NCI-H1436 (cell line): Measurements from ENCODE around the gene ZNF518A.

Source experiments
- DNase-seq: peaks from one replicate; lab custom pipeline; 2025; lab: John Stamatoyannopoulos, UW

Gene ZNF518A

DNA sequence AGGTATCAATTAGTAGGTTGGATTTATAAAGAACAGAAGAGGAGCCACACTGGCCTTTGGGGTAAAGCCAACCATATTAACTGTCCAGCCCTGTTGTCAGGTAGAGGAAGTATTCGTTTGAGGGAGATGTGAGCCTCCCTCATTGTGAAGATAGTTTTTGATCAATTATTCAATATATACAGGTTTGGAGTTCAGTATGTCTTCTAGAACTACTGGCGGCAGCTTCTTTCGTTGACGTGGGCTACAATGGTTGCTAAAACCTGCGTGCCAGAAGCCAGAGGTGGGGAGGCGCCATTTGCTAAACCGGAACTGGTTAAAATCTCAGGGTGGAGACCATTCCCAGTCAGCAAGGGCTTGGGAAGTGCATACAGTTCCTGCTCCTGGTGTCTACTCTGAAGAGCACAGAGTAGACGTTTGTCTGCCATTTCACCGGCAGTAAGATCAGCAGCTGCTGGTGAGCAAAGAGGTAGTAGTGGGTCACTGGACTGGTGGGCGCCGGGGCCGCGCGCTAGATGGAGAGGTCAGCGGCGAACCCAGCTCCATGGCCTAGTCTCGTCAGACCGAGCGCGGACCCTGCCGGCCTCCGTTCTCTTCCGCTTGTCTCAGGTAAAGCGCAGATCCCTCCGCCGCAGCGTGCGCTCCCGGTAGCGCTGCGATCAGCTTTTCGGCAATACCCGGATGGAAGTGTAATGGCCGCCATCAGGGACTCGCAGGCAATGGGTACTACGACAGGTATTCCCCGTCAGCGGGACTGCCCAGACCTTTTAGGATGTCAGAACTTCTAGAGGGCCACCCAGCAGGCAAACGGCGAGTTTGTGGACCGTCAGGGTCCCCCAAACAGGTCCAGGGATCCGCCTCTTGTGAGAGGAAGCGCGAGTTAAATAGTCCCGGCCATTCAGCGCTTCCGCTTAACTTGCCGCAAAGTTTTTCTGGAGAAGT, at the start of gene ZNF518A:
Gene ZNF518A, plus strand, starts transcription at position 911 of the 939 bp plus-strand sequence. CDS start 26,026 bp downstream, outside the sequence.
- peak; percentile 93 for DNase-seq

DNA sequence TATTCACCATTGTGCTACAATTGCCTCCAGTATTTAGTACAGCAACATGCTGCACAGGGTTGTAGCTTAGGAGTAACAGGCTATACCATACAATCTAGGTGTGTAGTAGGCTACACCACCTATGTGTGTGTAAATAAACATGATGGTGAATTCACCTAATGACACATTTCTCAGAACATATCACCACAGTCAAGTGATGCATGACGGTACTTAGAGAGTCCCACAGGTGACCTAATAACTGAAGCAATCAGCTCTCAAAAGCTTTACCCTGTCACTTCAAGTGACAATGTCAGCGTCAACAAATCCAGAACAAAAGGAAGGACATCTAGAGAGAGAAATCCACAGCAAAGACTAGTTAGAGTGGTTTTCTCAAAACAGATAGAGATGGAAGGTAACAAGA, 47.9 kb upstream of the ZNF518A start:
- DNase-seq: no peak

- no peak for DNase-seq
Measured at GRCh38 chr10:96082748-96083147, 47.3 kb upstream of the ZNF518A start.

DNA sequence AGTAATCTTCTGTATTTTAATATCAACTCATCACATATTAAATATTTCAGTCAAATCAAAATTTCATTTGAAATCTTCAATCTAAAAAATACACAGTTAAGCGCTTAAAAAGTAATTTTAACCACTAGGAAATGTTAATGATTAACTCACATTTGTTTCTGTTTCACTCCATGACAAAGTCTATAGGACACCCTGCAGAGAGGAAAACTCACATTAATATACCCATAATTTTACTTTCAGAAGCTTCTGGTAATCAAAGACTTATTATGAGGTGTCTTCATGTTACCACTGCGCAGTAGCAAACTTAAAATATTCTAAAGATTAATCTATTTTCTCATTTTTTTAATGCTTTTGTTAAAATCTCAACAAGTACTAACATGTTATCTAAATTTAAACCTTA, 41.0 kb upstream of the ZNF518A start:
- DNase-seq: no peak

DNA sequence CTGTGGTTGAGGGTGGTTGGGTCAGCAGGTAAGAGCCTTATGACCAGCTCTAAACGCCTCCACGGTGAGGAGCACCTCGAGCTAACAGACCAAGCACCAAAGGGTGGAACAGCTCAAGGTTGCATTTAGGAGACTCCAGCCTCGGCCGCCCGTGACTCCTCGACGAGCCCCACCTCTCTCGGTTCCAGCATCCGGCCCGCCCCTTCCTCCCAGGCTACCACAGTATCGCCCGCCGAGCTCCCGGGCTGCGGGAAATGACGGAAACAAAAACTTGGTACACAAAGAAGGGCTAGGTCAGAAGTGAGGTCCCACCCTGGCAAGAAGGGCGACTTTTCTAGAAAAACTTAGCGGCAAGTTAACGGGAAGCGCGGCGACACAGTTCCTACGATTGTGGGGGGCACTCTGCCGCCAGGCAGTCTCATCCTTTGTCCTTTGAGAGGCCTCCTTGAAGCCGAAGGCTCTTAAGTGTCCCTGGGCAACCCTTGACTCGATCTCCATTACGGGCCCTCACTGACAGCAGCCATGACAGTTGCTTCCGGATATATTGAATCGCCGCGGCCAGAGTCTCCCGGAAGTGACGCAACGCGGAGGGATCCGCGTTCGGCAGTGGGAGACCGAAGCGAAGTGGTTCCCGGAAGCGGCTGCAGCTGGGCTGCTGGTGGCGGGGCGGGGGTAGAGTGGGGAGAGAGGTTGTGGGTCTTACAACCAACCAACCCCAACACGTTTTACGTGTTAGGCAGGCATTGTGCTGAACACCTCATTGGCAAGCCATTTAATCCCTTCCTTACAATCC, 40.2 kb upstream of the ZNF518A start:
- peak; percentile 91 for DNase-seq

- no peak for DNase-seq
Measured at GRCh38 chr10:96090463-96090800, 39.7 kb upstream of the ZNF518A start.

DNA sequence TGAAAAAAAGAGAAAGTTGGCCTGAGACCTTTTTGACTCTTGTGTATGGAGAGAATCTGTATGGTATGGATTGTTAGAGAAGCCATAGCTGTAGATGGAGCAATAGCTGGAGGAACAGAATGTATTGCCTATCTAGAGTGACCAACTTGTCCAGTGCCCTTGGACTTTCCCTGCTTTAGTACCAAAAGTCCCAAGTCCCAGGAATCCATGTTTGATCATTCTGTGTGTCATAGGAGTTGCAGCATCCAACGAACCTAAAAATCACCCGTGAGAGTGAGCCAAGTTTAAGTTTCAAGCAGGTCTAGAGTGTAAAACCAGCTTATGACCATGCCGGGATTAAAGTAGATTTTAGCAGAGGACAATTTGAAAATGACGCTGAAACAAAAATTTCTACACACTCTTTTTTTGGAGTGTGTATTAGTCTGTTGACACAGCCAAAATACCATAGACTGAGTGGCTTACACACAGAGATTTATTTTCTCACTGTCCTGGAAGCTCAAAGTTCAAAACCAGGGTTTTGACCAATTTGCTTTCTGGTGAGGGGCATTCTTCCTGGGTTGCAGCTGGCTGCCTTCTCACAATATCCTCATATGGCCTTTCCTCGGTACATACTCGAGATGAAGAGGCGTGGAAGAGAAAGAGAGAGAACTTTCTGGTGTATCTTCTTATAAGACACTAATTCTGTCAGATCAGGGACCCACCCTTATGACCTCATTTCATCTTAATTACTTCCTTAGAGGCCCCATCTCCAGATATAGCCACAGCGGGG, 36.9 kb upstream of the ZNF518A start:
- DNase-seq: no peak

- DNase-seq: no peak
Measured at GRCh38 chr10:96093948-96094347, 36.1 kb upstream of the ZNF518A start.

GRCh38 chr10:96096958-96097357, 33.1 kb upstream of the ZNF518A start:
- DNase-seq: no peak

- DNase-seq: no peak
Measured at GRCh38 chr10:96097865-96098264, 32.2 kb upstream of the ZNF518A start.

DNA sequence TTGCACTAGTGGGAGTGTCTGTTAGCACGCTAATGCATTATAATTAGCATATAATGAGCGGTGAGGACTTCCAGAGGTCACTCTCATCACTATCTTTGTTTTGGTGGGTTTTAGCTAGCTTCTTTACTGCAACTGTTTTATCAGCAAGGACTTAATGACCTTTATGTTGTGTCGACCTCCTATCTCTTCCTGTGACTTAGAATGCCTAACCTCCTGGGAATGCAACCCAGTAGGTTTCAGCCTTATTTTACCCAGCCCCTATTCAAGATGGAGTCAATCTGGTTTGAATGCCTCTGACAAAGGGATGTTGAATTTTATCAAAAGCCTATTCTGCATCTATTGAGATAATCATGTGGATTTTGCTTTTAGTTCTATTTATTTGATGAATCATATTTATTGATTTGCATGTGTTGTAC, 22.5 kb upstream of the ZNF518A start:
- DNase-seq: no peak

GRCh38 chr10:96112531-96112930, 17.6 kb upstream of the ZNF518A start:
- DNase-seq: no peak

GRCh38 chr10:96118604-96119450, 11.3 kb upstream of the ZNF518A start:
- no peak for DNase-seq

- no peak for DNase-seq
Measured at GRCh38 chr10:96122824-96123223, 7.3 kb upstream of the ZNF518A start.

DNA sequence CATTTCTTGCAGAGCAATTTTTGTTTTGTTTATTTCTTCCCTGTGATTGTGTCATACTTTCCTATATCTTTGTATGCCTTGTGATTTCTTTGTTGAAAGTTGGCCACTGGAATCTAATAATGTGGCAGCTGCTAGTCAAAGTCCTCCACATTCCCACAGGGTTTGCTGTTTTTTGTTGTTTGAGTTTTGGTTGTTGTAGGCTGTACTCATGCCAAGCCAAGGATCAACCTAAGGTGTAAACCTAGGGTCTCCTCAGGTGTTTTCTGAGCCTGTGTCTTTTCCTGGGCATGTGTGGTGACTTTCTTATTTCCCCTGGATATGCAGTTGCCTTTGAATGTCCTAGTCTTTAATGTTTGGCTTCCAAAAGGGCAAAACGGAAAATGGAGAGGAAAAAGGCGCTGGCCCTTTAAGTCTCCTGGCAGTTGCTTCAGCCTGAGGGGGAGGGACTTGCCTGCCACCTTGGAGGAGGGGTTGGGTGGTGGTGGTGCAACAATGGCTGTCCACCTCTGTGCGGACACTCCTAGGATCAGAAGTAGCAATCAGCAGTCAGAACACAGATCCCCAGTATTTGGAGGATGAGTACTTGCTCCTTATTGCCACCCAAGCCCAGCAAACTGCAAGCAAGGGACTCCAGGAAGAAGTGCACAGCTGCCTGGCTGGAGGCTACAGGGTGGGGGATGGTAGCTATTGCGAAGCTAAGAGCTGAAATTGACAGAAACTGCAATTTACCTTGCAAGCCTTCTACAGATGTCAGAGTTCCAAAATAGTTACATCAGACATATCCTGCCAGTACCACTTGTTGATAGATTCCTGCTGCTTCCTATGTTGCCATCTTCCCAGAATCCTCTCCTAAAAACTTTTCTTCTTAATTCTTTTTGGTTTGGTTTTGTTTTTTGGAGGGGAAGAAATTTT, 5.6 kb upstream of the ZNF518A start:
- DNase-seq: no peak

DNA sequence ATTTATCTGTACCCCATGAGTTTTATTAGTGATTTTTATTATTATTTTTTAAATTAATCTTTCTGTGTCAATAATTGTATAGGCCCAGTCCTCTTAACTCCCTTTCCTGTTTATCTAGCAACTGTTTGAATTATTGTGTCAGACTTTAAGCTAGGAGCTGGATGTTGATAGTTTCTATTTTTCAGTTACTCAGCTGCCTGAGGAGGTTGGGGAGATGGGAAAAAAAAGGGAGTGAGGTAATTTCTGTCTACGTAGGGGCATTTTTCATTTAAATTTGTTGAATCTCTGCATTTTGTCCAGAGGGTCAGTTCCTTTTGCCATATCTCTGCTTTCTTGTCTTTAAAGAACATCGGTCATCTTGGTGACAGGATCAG, 5.0 kb upstream of the ZNF518A start:
- DNase-seq: no peak

DNA sequence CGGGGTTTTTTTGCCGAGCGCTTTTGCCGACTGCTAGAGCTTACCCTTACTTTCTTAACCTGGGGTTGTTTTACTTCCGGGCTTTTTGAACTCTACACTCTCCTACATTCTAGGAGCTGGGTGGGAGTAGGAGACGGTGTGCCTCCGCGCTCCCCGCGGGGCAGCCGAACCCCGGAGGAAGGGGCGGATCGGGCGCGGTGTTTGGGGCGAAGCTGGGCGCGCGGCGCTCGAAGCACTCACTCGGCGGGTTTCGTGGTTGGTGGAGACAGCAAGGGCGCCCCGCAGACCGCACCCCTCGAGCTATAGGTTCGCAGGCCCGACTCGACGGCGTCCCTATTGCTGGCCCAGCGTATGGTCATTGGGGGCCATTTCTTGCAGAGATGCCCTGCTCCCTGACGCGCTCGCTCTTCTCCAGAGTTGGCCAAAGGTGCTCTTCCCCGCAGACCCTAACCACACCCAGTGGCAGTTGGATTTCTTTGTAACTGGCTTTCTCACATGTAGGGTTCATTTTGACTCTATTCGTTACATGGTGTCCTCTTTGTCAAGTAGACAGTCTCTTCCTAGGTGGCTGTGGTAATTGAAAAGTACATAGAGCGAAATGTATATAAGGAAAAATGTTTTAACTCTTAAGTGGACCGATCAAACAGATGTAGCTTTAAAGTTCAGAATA, 364 bp downstream of the ZNF518A start:
- DNase-seq: peak; percentile 71

DNA sequence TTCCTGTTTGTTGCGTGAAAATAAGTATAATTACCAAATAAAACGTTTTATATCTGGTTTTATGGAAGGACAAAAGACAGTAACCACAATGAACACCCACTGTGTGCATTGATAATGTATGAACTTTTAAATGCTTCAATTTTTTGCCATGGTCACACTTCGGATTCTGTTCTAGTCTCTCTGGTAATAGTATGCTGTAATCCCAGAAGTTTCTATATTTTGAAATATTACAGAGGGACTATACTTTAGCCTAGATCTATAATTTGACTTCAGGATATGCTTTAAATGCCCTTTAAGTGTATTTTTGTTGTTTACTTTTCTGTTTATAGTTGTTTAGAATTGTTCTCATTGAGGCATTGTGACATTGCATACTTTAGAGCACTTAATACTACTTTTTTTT, 1.5 kb downstream of the ZNF518A start:
- DNase-seq: no peak

DNA sequence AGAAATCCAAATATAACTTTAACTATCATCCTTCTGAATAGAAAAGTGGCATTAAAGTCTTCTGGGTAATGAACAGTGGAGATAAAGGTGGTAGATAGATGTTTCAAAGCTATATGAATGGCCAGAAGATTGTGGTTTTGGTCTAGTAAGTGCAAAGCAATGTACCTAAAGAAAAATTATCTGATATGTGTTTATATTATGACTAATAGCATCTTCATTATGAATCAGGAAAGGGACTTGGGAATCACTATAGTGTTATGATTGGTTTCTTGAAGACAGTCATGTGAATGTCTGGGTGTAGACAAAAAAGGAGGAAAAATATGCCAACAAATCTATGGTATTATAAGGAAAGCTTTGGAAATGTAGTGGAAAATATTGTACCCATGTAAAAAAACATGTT, 3.0 kb downstream of the ZNF518A start:
- no peak for DNase-seq

DNA sequence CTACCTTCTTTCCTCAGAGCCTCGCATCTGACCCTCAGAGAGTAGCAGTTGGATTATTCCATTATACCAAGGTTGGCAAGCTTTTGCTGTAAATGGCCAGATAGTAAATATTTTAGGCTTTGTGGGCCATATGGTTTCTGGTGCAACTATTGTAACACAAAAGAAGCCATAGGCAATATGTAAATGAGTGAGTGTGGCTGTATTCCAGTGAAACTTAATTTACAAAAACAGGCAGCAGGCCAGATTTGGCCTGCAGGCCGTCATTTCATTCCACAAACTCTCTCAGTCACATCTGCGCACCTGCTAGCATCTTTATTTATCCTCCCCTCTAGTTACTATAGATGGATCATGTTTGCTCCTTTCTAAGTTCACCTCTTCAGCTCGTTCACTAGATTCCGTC, 6.7 kb downstream of the ZNF518A start:
- no peak for DNase-seq
